Measurements from ENCODE around the gene EDDM13.

DNA sequence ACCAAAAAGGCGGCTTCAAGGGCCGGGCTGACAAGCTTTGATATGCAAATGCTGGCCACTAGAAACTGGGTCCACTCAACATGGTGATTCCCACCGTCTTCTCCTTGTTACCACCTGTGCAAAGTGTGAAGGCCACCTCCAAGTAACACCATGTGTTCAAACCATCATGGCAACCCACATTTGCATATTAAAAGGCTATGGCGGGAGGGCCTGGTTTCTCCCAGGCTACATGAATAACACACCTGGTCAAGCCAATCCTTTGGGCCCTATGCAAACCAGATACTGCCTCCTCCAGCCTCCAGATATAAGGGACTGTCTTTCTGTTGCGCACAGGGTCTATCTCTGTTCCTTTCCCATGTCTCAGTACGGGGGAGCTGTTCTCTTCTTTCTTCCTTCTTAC lies 78.7 kb downstream of the EDDM13 start:
- TF ChIP-seq HOXB5 (CRISPR knock-in tag; IDR thresholded peaks at IDR 0.05) (no peak), NR3C1 (IDR thresholded peaks at IDR 0.05) (no peak), RARB (CRISPR knock-in tag; IDR thresholded peaks at IDR 0.05) (no peak), MYC (IDR thresholded peaks at IDR 0.05; ENCODE audit: borderline replicate concordance, low read length) (no peak), ESRRA (IDR thresholded peaks at IDR 0.05; ENCODE audit: borderline replicate concordance, low read length) (no peak), POLR2A (IDR thresholded peaks at IDR 0.05; ENCODE audit: low read length) (no peak), JUNB (IDR thresholded peaks at IDR 0.05) (no peak), EHMT2 (IDR thresholded peaks at IDR 0.05; ENCODE audit: low read depth) (no peak), EP300 (IDR thresholded peaks at IDR 0.05) (no peak), CEBPB (IDR thresholded peaks at IDR 0.05) (no peak), PHF8 (IDR thresholded peaks at IDR 0.05; ENCODE audit: borderline replicate concordance, low read depth) (no peak)
- TF ChIP-seq, protein P1, sequence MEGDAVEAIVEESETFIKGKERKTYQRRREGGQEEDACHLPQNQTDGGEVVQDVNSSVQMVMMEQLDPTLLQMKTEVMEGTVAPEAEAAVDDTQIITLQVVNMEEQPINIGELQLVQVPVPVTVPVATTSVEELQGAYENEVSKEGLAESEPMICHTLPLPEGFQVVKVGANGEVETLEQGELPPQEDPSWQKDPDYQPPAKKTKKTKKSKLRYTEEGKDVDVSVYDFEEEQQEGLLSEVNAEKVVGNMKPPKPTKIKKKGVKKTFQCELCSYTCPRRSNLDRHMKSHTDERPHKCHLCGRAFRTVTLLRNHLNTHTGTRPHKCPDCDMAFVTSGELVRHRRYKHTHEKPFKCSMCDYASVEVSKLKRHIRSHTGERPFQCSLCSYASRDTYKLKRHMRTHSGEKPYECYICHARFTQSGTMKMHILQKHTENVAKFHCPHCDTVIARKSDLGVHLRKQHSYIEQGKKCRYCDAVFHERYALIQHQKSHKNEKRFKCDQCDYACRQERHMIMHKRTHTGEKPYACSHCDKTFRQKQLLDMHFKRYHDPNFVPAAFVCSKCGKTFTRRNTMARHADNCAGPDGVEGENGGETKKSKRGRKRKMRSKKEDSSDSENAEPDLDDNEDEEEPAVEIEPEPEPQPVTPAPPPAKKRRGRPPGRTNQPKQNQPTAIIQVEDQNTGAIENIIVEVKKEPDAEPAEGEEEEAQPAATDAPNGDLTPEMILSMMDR (IDR thresholded peaks at IDR 0.05): no peak

Data from A549 (cell line).